ENCODE measurements around the gene YBX2. TPM values are rescaled to one million over a fixed set of nuclear protein-coding genes. Genes with fewer than 3 reads are reported as not detected.
"Not testable (repeated sequence)": the region's sequence is repeated elsewhere in the genome, so short reads cannot be mapped to it uniquely, and the experiment has no call there.

The YBX2 gene
- total RNA-seq = not detected

DNA sequence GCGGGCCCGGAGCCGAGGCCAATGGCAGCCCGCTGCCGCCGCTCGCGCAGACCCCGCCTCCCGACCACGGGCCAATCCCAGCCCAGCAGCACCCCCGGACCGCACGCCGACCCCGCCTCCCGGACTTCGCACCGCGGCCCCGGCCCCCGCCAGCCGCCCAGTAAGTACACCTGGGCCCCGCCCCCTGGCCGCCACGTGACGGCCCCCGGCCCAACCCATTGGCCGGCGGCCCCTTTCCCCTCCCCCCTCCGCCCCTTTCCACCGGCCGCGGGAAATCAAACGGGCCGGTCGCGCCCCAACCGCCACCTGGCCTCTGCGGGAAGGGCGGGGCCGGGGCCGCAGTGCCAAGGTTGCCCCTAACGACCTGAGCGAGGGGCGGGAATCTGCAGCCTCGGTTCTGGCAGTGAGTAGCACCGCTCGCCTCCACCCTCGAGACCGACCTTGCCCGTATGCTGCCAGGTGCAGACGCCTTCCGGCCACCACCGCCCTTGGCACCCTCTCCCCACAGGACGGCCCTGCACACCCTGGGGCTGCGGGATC lies at the start of gene YBX2:
TSS of gene YBX2 (minus strand) at position 26 of the 540 bp plus-strand sequence. CDS start 139 bp downstream, outside the sequence.
- H3K9me3 ChIP-seq = no peaks in the 10 kb centered on the region
- H3K36me3 ChIP-seq = no peaks in the 10 kb centered on the region
- H3K27ac ChIP-seq = no peak within 1 kb of the TSS
- intact Hi-C loops (cut with DNase I) = loop anchor here (5.0 kb wide), 1 partner anchor 247 kb away; no protein-coding TSS in a partner anchor
- TF ChIP-seq, protein P1, sequence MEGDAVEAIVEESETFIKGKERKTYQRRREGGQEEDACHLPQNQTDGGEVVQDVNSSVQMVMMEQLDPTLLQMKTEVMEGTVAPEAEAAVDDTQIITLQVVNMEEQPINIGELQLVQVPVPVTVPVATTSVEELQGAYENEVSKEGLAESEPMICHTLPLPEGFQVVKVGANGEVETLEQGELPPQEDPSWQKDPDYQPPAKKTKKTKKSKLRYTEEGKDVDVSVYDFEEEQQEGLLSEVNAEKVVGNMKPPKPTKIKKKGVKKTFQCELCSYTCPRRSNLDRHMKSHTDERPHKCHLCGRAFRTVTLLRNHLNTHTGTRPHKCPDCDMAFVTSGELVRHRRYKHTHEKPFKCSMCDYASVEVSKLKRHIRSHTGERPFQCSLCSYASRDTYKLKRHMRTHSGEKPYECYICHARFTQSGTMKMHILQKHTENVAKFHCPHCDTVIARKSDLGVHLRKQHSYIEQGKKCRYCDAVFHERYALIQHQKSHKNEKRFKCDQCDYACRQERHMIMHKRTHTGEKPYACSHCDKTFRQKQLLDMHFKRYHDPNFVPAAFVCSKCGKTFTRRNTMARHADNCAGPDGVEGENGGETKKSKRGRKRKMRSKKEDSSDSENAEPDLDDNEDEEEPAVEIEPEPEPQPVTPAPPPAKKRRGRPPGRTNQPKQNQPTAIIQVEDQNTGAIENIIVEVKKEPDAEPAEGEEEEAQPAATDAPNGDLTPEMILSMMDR (IDR thresholded peaks at IDR 0.05) = no peak
- no peak for DNase-seq (ENCODE audit: low spot score in 2 of 2)
- peak within 1 kb of the TSS; percentile 42 to 52 for H3K4me3 ChIP-seq
- peaks cover 4 to 22% of the 10 kb centered on the region in 2 donors for H3K4me1 ChIP-seq
- peaks cover 8% of the 10 kb centered on the region for H3K27me3 ChIP-seq

GRCh38 chr17:7343250-7343649 lies 48.8 kb upstream of the YBX2 start:
- Histone ChIP-seq H3K4me1 (no peaks in the 10 kb centered on the region), H3K27ac (no peak overlapping the region), H3K27me3 (no peaks in the 10 kb centered on the region), H3K4me3 (no peak overlapping the region), H3K36me3 (no peaks in the 10 kb centered on the region), H3K9me3 (no peaks in the 10 kb centered on the region)
- intact Hi-C loops (cut with DNase I) = no loop called here
- TF ChIP-seq, protein P1 (IDR thresholded peaks at IDR 0.05) = no peak
- no peak for DNase-seq (ENCODE audit: low spot score in 2 of 2)

GRCh38 chr17:7341842-7342241 lies 47.4 kb upstream of the YBX2 start:
- intact Hi-C loops (cut with DNase I) = no loop called here
- no peak overlapping the region for H3K4me3 ChIP-seq
- no peaks in the 10 kb centered on the region for H3K36me3 ChIP-seq
- TF ChIP-seq, protein P1 (IDR thresholded peaks at IDR 0.05) = no peak
- no peak overlapping the region for H3K27ac ChIP-seq
- H3K9me3 ChIP-seq = no peaks in the 10 kb centered on the region
- DNase-seq (ENCODE audit: low spot score in 2 of 2) = no peak
- H3K27me3 ChIP-seq = no peaks in the 10 kb centered on the region
- H3K4me1 ChIP-seq = no peaks in the 10 kb centered on the region

DNA sequence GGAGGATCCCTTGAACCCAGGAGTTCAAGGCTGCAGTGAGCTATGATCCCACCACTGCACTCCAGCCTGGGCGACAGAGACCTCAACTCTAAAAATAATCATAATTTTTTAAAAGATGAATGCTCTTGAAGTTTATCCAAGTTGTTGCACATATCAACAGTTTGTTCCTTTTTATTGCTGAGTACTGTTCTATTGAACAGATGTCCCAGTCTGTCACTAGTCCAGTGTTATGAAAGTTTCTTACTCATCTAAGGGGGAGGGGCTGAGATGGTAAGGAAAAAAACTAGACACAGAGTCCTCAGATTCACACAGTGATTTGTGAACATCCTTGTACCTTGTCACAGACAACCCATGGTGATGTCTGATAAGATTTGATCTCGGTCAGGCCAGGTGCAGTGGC lies 45.7 kb upstream of the YBX2 start:
- H3K9me3 ChIP-seq = no peaks in the 10 kb centered on the region
- H3K27ac ChIP-seq = no peak overlapping the region
- intact Hi-C loops (cut with DNase I) = no loop called here
- no peak overlapping the region for H3K4me3 ChIP-seq
- no peak for DNase-seq (ENCODE audit: low spot score in 2 of 2)
- no peaks in the 10 kb centered on the region for H3K27me3 ChIP-seq
- TF ChIP-seq, protein P1 (IDR thresholded peaks at IDR 0.05) = no peak
- no peaks in the 10 kb centered on the region for H3K36me3 ChIP-seq
- H3K4me1 ChIP-seq = no peaks in the 10 kb centered on the region

- not testable (repeated sequence) for DNase-seq (ENCODE audit: low spot score in 2 of 2); H3K9me3 ChIP-seq
Measured at GRCh38 chr17:7337600-7337999, 43.2 kb upstream of the YBX2 start.

GRCh38 chr17:7336240-7337175 lies 42.1 kb upstream of the YBX2 start, which contains the start of gene ACAP1:
Gene ACAP1, plus strand, starts transcription at chr17:7336529. Its CDS starts 206 bp downstream, at chr17:7336735.
- no peak within 1 kb of the TSS for H3K27ac ChIP-seq
- H3K4me3 ChIP-seq = peak within 1 kb of the TSS in 1 of 2 donors; percentile 46
- intact Hi-C loops (cut with DNase I) = no loop called here

More at GRCh38 chr17:7337600-7337999, 43.2 kb upstream of the YBX2 start:
- H3K27ac ChIP-seq; H3K4me3 ChIP-seq; H3K27me3 ChIP-seq; H3K4me1 ChIP-seq; H3K36me3 ChIP-seq; intact Hi-C loops (cut with DNase I): not testable (repeated sequence)

GRCh38 chr17:7335765-7336164 lies 41.3 kb upstream of the YBX2 start:
- intact Hi-C loops (cut with DNase I); DNase-seq (ENCODE audit: low spot score in 2 of 2); H3K9me3 ChIP-seq; H3K36me3 ChIP-seq; H3K4me3 ChIP-seq; H3K27me3 ChIP-seq; H3K27ac ChIP-seq; H3K4me1 ChIP-seq: not testable (repeated sequence)

More at GRCh38 chr17:7336240-7337175, 42.1 kb upstream of the YBX2 start, which contains the start of gene ACAP1:
- H3K9me3 ChIP-seq = no peaks in the 10 kb centered on the region
- H3K36me3 ChIP-seq = no peaks in the 10 kb centered on the region
- peak in 1 of 2 donors; percentile 61 for DNase-seq (ENCODE audit: low spot score in 2 of 2)
- no peaks in the 10 kb centered on the region for H3K27me3 ChIP-seq
- TF ChIP-seq, protein P1 (IDR thresholded peaks at IDR 0.05) = no peak
- no peaks in the 10 kb centered on the region for H3K4me1 ChIP-seq

All from ascending aorta (tissue), 2 donors.